Neural cell (in vitro differentiated cells): ENCODE measurements around the gene SH3GL1. TPM values are rescaled to one million over a fixed set of nuclear protein-coding genes. Genes with fewer than 3 reads are reported as not detected.

Experiments
- H2AFZ ChIP-seq: fragments of 200-600, 300-800 bp; sonication (generic), shearing (Covaris generic); 2 replicates; pipeline ENCODE4 v1.6.0; 2014; ENCODE audit warnings: low read depth, mild to moderate bottlenecking, antibody characterized with exemption, low read length, moderate library complexity
- H3F3A ChIP-seq: fragments of 200-600 bp; shearing (Covaris generic); 2 replicates; pipeline ENCODE4 v1.6.1; 2016; ENCODE audit warnings: mild to moderate bottlenecking, moderate library complexity, mixed read lengths, antibody characterized with exemption, low read length; ENCODE audit not compliant: insufficient read depth, poor library complexity, severe bottlenecking
- H3K27ac ChIP-seq: fragments of 200-600, 300-800 bp; sonication (generic), shearing (Covaris generic); 2 replicates; pipeline ENCODE4 v1.5.1; 2014; ENCODE audit warnings: mild to moderate bottlenecking, low read length, moderate library complexity
- H3K27me3 ChIP-seq: fragments of 300-800, 200-600 bp; sonication (generic), shearing (Covaris generic); 2 replicates; pipeline ENCODE4 v1.6.0; 2014; ENCODE audit warnings: mild to moderate bottlenecking, low read depth, low read length, moderate library complexity; ENCODE audit not compliant: insufficient read depth
- H3K36me3 ChIP-seq: fragments of 300-800, 200-600 bp; sonication (generic), shearing (Covaris generic); 2 replicates; pipeline ENCODE4 v1.5.1; 2014; ENCODE audit warnings: mild to moderate bottlenecking, antibody characterized with exemption, low read length, moderate library complexity; ENCODE audit not compliant: insufficient read depth
- H3K4me2 ChIP-seq: fragments of 300-800, 200-600 bp; sonication (generic), shearing (Covaris generic); 2 replicates; pipeline ENCODE4 v1.6.0; 2014; ENCODE audit warnings: mild to moderate bottlenecking, low read length
- H3K4me3 ChIP-seq: fragments of 300-800, 200-600 bp; sonication (generic), shearing (Covaris generic); 2 replicates; pipeline ENCODE4 v1.5.1; 2014; ENCODE audit warnings: mild to moderate bottlenecking, low read length, moderate library complexity
- H3K79me2 ChIP-seq: fragments of 200-600 bp; shearing (Covaris generic); replicated peaks from 2 replicates; pipeline ENCODE4 v1.6.0; 2014; ENCODE audit warnings: mild to moderate bottlenecking, low read length, moderate library complexity; ENCODE audit not compliant: insufficient read depth
- H3K9ac ChIP-seq: fragments of 300-800, 200-600 bp; sonication (generic), shearing (Covaris generic); 2 replicates; pipeline ENCODE4 v1.6.1; 2016; ENCODE audit warnings: mild to moderate bottlenecking, low read length, mixed read lengths
- H3K9me2 ChIP-seq: fragments of 200-600 bp; shearing (Covaris generic); 2 replicates; pipeline ENCODE4 v1.6.1; 2016; ENCODE audit warnings: mild to moderate bottlenecking, low read length, mixed read lengths; ENCODE audit not compliant: insufficient read depth
- H3K9me3 ChIP-seq: fragments of 200-600, 300-800 bp; sonication (generic), shearing (Covaris generic); 2 replicates; pipeline ENCODE4 v1.6.1; 2016; ENCODE audit warnings: mild to moderate bottlenecking, mixed run types, low read length, moderate library complexity, mixed read lengths
- H4K20me1 ChIP-seq: fragments of 200-600 bp; shearing (Covaris generic); 2 replicates; pipeline ENCODE4 v1.6.1; 2016; ENCODE audit warnings: mild to moderate bottlenecking, mixed run types; ENCODE audit not compliant: insufficient read depth
- CTCF ChIP-seq: fragments of 450-650 bp; IDR thresholded peaks from 2 replicates; pipeline ENCODE4 v1.5.1; 2014; ENCODE audit warnings: antibody characterized with exemption, mild to moderate bottlenecking, moderate library complexity; ENCODE audit not compliant: poor library complexity, severe bottlenecking
- EP300 ChIP-seq: fragments of 450-650 bp; conservative IDR thresholded peaks from 2 replicates; pipeline ENCODE4 v1.6.1; 2014; ENCODE audit warnings: antibody characterized with exemption, mild to moderate bottlenecking, moderate library complexity; ENCODE audit not compliant: poor library complexity, severe bottlenecking
- EZH2 ChIP-seq: fragments of 200-600, 300-800 bp; shearing (Covaris generic), sonication (generic); IDR thresholded peaks from 2 replicates; pipeline ENCODE4 v1.6.1; 2014; ENCODE audit warnings: antibody characterized with exemption, low read length, borderline replicate concordance, mild to moderate bottlenecking; ENCODE audit not compliant: insufficient read depth, poor library complexity, severe bottlenecking
- MXI1 ChIP-seq: fragments of 450-650 bp; conservative IDR thresholded peaks from 2 replicates; pipeline ENCODE4 v1.6.1; 2014; ENCODE audit warnings: antibody characterized with exemption, mild to moderate bottlenecking; ENCODE audit not compliant: poor library complexity, severe bottlenecking
- POLR2AphosphoS5 ChIP-seq: IDR thresholded peaks from 2 replicates; pipeline ENCODE4 v1.6.1; 2012
- RAD21 ChIP-seq: fragments of 450-650 bp; conservative IDR thresholded peaks from 2 replicates; pipeline ENCODE4 v1.6.1; 2014; ENCODE audit warnings: antibody characterized with exemption, mild to moderate bottlenecking, moderate library complexity
- REST ChIP-seq: IDR thresholded peaks from 2 replicates; pipeline ENCODE4 v1.6.1; 2012; ENCODE audit warnings: borderline replicate concordance
- SMC3 ChIP-seq: fragments of 450-650 bp; conservative IDR thresholded peaks from 2 replicates; pipeline ENCODE4 v1.6.1; 2014; ENCODE audit warnings: antibody characterized with exemption, mild to moderate bottlenecking, moderate library complexity; ENCODE audit not compliant: poor library complexity
- TAF1 ChIP-seq: IDR thresholded peaks from 2 replicates; pipeline ENCODE4 v1.6.1; 2012; ENCODE audit warnings: low read depth
- polyA plus RNA-seq: library from polyadenylated mRNA; depleted of rRNA; stranded (reverse); fragments of >200 nt; gene quantifications from 2 replicates; pipeline ENCODE4 v1.2.3, GENCODE V29; 2014

The SH3GL1 gene
- polyA plus RNA-seq, 1 donor from 2014 or later: 25.2 TPM

DNA sequence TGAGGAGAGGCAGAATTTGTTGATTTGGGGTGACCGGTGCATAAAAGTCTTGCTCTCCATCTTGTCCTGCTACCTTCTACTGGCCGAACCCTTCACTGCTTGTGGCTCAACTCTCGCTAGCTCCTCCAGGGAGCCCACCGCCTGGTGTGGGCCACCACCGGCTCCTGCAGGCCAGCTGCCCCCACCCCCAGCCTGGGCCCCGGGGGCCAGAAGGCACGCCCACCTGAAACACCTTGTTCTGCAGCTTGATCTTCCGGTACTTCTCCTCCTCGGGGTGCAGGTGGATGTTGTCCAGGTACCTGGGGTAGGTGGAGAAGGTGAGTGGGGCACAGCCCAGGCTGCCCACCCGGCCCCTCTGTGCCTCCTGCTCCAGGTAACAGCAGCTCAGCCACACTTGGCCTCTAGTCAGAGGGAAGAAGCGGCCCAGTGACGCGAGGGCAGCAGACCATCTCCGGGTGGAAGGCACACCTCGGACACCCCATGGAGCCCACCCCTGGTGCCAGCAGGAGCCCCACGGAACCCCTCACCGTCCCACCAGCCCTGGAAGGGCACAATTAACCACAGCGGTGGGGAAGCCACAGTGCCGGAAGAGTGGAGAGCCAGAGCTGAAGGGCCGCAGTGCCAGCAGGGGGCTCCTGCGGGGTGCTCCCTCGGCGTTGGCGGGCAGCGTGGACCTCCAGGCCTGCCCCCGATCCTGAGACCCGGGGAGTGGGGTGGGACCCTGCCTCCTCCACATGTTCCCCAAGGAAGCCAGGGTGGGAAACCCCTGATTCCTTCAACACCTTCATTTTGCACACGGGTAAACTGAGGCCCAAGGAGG is 47.2 kb upstream of the SH3GL1 start:
- Histone ChIP-seq H3K4me3 (no peak overlapping the region), H3K79me2 (no peaks in the 10 kb centered on the region), H3K9me3 (no peaks in the 10 kb centered on the region), H3K4me2 (no peak overlapping the region), H3K9me2 (no peaks in the 10 kb centered on the region), H3K9ac (no peak overlapping the region), H3K27ac (no peak overlapping the region), H2AFZ (no peak overlapping the region), H4K20me1 (no peaks in the 10 kb centered on the region), H3K27me3 (no peaks in the 10 kb centered on the region), H3F3A (no peaks in the 10 kb centered on the region), H3K36me3 (peaks cover 5% of the 10 kb centered on the region)
- TF ChIP-seq EZH2: no peak
- no peak for TF ChIP-seq POLR2AphosphoS5
- no peak for TF ChIP-seq RAD21
- no peak for TF ChIP-seq CTCF
- TF ChIP-seq REST: no peak
- TF ChIP-seq SMC3: no peak
- TF ChIP-seq TAF1: no peak
- TF ChIP-seq EP300: no peak

DNA sequence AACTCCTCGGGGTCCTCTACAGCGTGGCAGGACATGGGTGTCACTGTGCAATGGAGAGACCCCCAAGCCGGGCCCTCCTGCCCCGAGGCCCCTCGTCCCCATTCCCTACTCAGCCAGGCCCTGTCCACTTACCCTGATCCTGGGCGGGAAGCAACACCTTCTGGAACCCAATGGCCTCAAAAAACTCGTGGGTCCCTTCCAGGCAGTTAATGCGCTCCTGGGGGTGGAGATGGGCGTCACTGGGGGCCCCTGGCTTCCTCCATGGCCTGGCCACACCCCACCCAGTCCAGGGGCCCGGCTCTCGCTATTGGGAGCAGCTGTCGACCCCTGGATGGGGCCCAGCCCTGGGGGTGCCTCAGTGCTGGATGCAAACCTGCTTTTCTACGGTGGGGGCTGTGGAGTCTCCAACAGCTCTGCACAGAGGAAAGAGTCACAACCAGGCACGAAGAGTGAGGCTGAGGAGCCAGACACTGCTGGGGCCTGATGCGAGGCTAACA is 46.4 kb upstream of the SH3GL1 start:
- no peak overlapping the region for H2AFZ ChIP-seq
- no peak overlapping the region for H3K4me3 ChIP-seq
- no peaks in the 10 kb centered on the region for H3K79me2 ChIP-seq
- H3K36me3 ChIP-seq: peaks cover 5% of the 10 kb centered on the region
- H3K9ac ChIP-seq: no peak overlapping the region
- H3K9me3 ChIP-seq: no peaks in the 10 kb centered on the region
- H3K4me2 ChIP-seq: no peak overlapping the region
- H4K20me1 ChIP-seq: no peaks in the 10 kb centered on the region
- no peak overlapping the region for H3K27ac ChIP-seq
- H3K9me2 ChIP-seq: no peaks in the 10 kb centered on the region
- no peaks in the 10 kb centered on the region for H3K27me3 ChIP-seq
- TF ChIP-seq POLR2AphosphoS5 (no peak), CTCF (no peak), TAF1 (no peak), RAD21 (no peak), EP300 (no peak), EZH2 (no peak), REST (no peak), SMC3 (no peak), MXI1 (no peak)
- no peaks in the 10 kb centered on the region for H3F3A ChIP-seq
